HG03175 (cell line): Measurements from ENCODE around the gene PTPRM.

Experiments used
- ATAC-seq: cut with Tn5 transposase; IDR thresholded peaks from one replicate; pipeline ENCODE4 v1.9.1; 2021; ENCODE audit warnings: mild to moderate bottlenecking, moderate library complexity; ENCODE audit not compliant: unreplicated experiment

The PTPRM gene

DNA sequence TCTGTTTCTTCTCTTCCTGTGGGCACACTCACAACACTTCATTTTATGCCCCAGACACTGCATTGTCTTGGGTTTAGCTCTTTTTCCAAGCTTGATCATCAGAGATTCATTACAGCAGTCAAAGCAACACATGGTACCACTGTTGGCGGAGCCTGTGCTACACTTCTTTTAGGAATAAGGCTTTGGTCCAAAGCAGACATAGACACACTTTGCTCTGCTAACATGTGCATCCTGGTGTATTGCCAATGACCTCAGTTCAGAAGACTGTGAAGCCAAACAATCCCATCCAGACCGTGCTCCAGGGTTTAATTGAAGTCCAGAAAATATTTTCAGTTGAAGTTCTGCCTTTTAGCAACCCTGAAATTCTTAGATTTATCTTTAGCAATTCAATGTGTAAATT lies 687.5 kb downstream of the PTPRM start:
- no peak for ATAC-seq

DNA sequence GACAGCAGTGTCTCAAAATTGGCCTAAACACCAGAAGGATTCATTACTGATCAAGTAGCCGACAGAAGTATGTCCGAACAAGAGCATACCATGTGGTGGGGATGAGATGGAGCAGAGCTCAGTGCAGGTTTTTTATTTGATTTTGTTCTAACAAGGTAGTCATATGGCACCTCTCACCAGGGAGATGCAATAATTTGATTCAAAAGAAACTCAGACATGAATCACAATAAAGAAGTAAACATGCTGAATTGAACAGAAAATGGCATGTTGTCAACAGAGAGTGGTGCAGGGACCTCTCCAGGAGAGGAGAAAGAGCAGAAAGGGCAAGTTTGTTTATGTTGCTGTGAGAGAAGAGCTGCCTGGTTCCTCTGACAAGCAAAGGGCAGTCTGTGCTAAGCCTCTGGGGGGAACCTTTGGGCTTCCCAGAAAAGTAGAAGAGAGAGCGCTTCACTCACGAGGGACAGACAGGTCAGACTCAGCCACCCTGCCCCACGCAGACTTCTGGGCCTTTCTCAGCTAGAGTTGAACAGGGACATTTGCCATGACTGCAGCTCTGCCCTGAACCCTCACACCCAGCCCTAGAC lies 690.8 kb downstream of the PTPRM start:
- ATAC-seq: no peak

DNA sequence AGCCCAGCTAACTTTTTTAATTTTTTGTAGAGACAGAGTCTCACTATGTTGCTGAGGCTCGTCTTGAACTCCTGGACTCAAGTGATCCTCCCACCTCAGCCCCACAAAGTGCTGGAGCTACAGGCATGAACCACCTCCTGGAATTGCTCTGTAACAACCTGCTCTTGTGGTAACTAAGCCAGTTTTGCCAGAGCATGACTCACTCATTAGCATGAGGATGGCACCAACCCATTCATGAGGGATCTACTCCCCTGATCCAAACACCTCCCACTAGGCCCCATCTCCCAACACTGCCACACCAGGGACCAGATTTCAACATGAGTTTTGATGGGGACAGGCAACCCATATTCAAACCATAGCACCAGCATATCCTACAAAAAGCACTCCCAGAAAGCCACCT lies 693.2 kb downstream of the PTPRM start:
- ATAC-seq: no peak

DNA sequence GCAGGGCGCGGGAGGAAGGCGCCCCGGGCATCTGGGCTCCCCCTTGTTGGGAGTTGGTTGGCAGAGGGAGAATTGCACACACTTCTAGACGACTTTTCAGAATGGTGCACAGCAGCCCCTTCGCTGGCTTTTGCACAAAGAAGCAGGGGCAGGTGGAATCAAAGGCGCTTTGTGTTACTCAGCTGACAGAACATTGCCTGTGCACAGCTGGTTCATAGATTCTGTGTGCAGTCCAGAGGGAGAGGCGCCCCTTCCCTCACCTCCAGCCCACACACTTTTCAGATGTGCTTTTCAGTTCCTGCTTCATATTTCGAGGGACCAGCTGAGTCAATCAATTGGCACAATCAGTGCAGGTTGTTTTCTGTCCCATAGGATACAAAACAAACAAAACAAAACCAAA lies 693.7 kb downstream of the PTPRM start:
- no peak for ATAC-seq

DNA sequence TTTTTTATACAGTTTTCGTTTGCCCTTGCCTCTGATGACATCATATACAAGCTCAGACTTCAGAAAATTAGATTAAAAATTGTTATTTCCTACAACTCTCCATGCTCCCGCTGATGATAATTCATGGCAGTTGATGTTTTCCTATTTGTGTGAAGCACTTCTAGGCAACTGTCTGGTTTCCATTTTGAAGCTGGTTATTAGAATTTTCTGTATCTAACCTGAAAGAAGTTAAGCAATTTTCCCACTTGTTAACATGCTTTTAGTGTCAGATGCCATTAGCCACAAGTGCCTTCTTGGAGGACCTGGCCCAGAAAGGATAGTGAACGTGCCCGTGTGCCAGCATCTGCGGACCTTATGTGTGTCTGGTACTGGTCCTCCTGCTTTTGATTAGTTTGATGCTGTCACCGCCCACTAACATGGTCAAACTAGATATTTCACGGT lies 694.6 kb downstream of the PTPRM start:
- no peak for ATAC-seq

DNA sequence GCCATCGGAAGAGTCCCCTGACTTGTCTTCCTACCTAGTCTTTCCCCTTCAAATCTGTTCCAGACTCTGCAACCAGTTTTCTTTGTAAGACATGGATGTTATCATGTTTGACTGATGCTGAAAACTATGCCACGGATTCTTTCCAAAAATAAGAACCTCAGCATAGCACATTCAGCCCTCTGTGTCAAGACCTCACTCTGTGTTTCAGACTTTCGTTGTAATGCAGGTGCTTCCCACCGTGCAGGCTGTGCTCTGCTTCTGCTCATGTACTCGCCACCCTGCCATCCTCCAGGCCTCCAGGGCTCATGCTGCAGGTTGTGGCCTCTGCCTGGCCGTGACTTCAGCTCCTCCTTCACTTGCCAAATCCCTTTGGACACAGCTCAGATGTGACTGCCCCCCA lies 695.1 kb downstream of the PTPRM start:
- ATAC-seq: no peak

DNA sequence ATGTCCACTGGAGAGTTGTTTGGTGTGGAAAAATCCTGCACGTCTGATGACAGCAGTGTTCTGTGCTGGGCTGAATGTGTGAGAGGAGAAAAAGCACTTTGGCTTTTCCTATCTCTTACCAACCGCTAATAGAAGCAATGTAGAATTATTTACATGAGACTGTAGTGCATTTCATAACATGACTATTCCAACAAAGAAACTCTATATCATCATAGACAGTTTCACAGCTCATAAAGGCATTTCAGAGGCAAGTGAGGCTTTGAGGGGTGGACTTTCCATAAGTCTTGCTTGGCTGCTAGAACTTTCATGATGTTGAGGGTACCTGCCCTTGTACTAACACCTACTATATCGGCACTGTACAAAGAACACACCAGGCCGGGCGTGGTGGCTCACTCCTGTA lies 697.0 kb downstream of the PTPRM start:
- ATAC-seq: no peak

DNA sequence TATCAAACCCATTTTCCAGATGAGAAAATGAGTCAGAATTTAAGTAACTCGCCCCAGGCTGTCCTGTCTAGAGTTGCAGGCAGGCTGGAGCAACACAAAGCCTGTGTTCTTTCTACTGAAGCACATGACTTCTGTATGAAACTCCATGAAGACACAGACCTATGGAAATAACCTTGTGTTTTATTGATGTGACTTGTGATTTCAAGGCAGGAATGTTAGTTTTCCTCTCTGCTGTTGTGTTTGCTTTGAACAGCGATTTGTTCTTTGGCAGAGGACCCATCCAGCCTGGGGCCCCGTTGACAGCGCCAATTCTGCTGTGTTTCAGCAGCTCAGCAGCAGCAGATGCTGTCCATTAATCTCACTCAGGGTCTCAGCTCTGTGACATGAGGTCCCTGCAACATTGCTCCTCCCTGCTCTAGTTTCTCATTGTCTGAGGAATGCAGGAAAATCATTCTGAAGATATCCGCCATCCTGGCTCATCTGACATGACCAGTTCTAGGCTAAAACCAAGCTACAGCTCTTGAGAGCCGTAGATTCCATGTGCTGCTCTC lies 697.8 kb downstream of the PTPRM start:
- no peak for ATAC-seq

DNA sequence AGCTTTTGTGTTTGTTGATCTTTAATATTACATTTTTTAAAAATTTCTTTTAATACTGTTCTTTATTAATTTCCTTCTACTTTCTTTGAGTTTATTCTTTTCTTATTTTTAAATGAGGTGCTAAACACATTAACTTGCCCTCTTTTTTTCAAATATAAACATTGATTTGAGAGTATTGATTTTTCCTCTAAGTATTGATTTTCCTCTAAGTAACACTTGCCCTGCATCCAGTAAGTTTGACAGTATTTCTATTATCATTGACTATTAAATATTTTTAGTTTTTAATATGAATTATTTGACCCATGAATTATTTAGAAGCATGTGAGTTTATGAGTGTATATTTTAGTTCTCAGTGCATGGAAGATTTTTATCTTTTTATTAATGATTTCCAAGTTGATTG lies 705.1 kb downstream of the PTPRM start:
- ATAC-seq: no peak

DNA sequence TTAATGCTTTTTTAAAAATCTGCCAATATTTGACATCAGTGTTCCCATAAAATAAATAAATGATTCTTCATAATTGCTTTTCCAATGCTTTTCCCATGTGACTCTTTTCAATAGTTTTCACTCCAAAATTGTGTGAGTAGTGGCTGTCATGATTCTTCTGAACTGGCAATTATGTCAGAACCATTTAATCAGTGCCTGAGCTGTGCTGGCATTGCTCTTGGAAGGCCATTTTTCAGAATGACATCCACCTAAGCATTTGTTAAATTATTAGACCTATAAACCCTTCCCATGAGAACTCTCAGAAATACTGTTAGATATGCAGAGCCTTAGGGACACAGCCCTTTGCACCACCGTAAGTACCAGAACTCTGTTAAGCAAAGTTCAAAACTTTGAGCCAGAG lies 707.3 kb downstream of the PTPRM start:
- ATAC-seq: no peak

DNA sequence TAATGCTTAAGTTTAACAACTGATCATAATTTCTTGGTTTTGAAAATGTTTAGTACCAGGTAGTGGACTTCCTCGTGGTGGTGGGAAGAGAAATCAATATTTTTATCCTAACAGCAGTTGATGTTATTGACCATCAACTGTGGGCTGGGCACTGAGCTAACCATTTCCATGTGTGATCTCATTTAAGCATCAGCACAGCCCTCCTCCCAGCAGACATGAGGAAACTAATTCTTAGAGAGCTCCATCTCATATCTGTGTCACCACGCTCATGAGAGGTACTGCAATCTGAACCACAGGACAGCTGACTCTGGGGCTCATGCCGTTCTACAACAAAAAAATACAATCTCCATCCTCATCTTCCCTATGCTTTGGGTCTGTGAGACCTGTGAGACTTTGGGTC lies 709.3 kb downstream of the PTPRM start:
- no peak for ATAC-seq

DNA sequence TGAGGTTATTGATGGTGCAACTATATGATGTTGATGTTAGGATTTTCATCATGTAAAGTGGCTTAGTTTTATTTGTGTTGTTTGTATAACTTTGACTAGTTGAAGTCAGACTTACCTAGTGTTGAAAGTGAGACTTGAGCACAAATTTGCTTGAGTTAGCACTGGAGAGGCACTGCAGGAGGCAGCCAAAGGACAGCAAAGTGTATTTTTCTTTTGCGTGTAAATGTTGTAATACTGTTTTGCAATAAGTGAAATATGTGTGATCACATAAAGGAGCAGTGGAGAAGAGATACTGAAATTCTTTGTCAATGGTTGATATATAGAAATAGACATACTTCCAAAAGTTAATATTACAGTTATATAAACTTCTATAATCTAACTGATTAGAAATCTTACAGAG lies 710.2 kb downstream of the PTPRM start:
- ATAC-seq: no peak

DNA sequence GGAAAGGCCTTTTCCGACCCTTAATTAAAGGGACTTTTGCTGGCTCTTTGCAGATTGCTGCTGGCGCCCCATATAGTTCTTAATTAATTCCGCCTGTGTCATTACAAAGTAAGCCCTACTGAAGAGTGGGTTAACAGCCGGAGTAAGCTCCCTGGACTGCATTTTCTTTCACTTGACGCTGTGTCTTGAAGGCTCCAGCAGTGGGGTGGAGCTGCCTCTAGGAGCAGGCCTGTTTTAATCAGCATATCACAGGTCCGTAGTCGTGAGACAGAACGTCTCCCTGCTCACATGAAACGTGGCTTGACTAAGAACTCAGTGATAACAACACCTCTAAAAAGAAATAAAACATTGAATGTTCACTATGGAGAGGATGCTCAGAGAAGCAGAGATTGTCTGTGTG lies 712.2 kb downstream of the PTPRM start:
- no peak for ATAC-seq

DNA sequence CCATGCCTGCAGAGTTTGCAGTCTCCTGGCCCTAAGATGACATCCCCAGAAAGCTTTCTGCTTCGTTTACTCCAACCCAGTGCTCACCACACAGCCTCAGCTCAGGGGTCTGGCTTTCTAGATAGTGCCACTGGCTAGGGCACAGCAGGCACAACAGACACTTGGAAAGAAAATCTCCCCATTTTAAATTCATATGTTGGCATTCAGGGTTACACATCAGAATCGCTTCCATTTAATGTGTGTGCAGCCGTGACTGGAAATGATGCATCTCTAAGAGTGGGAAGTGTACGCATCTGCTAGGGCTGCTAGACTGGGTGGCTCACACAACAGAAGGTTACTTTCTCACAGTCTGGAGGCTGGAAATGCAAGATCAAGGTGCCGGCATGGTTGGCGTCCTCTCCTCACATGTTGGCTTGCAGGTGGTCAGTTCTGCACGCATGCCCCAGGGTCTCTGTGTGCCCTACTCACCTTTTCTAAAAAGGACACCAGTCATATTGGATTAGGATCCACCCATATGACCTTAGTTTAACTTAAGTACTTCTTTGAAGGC lies 712.7 kb downstream of the PTPRM start:
- no peak for ATAC-seq

DNA sequence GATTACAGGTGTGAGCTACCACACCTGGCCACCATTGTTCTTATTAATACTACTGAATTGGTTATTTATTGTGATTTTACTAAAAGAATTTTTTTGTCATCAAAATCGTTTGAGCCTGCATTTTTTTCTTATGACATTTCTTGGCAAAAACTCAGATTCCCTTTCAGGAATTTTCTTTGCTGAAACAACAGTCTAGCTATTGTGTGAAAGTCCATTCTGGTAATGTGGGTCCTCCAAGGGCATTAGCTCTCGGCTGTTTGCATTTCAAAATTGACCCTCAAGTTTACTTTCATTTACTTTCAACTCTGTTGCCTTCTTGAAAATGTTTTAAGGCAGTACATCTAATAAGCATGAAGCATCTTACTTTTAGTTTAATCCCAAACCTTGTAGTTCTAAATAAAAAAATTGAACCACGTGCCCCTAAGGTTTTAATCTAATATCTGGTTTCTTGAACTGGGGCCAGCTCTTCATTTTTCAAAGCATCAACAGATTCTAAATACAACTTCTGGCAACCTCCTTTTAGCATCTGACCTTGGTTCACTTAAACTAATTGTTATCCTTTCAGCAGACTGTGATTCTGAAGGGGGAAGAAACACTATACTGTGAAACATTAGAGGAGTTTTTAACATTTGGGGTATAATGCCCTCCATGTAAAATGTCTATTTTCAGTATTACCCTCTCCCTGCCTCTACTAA lies 716.9 kb downstream of the PTPRM start:
- no peak for ATAC-seq

DNA sequence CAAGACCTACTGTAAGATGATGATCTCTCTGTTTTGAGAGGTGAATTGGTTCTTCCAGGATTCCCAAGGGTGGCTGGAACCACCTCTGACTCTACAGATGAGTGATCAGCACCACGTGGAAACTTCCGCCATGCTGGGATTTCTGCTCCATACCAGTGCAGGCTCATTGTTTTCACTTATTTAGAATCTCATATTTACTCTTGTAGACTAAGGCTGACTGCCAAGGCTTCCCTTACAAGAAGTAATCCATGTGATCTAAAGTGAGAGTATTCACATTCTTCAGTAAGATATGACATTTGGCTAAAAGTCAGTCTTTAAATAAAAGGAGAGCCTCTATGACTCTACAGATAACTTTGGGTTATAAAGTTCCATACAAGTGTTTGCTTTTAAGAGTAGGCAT lies 719.2 kb downstream of the PTPRM start:
- ATAC-seq: no peak

DNA sequence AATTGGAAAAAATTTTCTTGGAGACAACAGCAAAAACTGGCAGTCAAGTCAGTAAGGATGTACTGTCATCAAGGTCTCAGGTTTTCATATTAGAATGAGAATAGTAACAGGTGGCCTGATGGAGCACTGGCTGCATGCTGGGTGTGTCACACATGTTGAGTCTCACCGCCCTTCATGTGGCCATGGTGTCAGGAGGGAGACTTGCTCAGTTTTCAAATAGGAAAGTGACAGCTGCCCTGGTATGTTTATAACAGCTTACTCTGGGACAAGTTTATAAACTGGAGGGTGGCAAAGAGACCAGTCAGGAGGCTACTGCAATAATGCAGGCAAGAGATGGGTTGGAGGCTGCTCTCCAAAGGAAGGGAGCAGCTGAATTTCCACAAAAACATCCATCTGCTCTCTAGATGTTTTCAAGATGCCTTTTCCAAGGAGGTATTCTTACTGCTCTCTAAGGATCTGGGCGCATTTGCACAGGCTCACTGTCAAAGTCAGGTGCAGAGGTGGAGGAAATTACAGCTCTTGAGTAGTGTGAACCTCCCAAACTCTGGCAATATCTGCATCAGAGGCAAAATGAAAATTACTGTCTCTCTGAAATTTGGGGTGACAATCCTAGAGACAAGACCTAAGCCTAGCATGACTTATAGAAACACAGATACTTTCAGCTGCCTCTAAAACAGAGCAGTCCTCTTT lies 720.2 kb downstream of the PTPRM start:
- no peak for ATAC-seq

DNA sequence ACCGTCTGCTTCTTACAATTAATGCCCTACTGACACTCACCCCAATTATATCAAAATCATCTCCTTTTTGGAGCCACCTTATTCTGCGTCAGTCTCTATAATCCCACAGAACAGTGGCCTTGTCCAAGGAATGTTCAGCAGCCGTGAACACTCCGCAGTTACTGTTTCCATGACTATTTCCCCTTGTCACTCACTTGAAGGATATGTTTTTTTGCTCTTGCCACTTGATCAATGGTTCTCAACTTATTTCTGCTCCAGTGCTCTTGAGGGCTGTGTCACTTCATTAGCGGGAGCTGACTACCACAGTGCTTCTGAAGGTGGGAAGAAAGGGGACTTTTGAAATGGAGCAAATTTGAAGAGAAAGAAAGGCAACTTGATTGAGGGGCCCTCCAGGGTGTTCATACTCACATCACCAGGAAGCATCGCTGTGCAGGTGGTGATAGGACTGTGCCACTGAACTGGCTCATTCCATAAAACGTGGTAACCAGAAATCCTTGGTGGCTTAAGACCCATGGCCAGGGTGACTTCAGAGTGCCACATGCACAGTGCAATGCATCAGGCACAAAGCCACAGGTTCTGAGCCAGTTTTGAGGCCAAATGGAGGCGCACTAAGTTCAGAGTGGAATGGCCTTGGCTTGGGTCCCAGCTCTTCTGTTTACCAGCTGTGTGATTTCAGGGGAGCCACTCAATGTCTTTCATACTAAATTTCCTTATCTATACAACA lies 721.5 kb downstream of the PTPRM start:
- no peak for ATAC-seq

DNA sequence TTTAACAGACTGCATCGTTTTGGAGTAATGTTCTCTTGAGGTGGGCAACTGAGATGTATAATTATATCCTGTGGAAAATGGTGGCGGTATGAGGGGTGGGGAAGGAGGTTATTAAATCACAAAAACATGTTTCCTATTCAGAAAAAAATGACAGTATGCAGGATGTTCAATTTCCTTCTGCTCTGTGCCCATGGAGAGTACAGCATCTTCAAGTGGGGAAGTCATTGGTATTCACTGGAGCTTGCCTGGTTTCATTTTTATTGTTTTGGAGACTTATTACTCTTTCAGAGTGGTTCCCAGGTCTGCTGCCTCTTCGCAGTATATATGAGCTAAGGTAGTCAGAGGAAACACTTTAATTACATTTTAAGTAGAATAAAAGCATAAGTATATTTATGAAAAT lies 723.3 kb downstream of the PTPRM start:
- ATAC-seq: no peak

DNA sequence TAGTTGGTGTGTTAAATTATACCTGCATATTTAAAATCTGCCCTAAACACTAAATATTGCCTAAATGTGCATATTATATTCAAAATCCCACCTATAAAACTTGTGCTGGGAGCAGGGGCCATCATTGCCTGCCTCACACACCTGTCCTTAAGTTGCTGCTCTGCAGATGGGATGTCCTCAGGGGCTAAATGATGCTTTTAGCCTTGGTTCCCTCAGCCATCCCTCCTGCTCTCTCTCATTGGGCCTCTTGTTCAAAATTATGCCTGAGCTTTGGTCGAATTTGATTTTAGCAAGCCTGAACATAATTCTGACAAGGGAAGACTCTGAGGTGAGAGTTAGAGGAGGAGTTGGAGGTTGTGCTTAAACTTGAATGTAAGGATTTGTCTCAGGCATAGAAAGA lies 723.8 kb downstream of the PTPRM start:
- ATAC-seq: no peak

DNA sequence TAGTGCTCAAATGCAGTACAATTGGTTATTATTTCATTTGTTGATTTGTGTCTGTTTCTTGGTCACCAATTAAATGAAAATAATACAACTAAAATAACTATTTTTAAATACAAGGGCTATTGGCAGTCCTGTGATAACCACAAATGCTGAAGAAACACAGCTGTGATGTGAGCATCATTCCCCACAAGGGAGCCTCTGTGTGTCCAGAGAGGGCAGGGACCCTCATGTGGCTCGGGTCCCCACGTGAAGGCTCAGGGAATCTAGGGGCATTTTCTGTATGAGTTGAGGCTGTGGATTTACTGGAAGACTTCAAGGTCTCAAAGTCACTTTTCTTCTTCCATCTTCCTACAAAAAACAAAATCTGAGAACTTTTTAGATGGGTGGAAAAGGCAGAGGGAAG lies 726.1 kb downstream of the PTPRM start:
- ATAC-seq: no peak
